Cardiac muscle cell (in vitro differentiated cells and primary cell): Measurements from ENCODE around the gene KAZN. TPM values are rescaled to one million over a fixed set of nuclear protein-coding genes. Genes with fewer than 3 reads are reported as not detected.

Experiments used
- DNase-seq, 2 donors: peaks; one replicate each; pipeline versions ENCODE4 v3.0.0 to v3.0.0-alpha.2; 2010 to 2017; ENCODE audit warnings: low read depth in 1 of 2, low spot score in 1 of 2
- H3K27ac ChIP-seq: fragments of 200-600 bp; sonication (generic); 2 replicates; pipeline ENCODE4 v1.5.1; 2016
- H3K27me3 ChIP-seq: fragments of 200-600 bp; sonication (generic); 2 replicates; pipeline ENCODE4 v1.6.0; 2016; ENCODE audit warnings: control low read depth
- H3K36me3 ChIP-seq: fragments of 200-600 bp; sonication (generic); 2 replicates; pipeline ENCODE4 v1.5.1; 2016; ENCODE audit warnings: control low read depth
- H3K4me1 ChIP-seq: fragments of 200-600 bp; sonication (generic); 2 replicates; pipeline ENCODE4 v1.8.1; 2017; ENCODE audit warnings: low read depth, mild to moderate bottlenecking, mixed run types
- H3K4me3 ChIP-seq: fragments of 200-600 bp; sonication (generic); 2 replicates; pipeline ENCODE4 v1.5.1; 2016; ENCODE audit warnings: mild to moderate bottlenecking
- H3K9me3 ChIP-seq: fragments of 200-600 bp; sonication (generic); 2 replicates; pipeline ENCODE4 v1.5.1; 2017; ENCODE audit warnings: low read depth, mild to moderate bottlenecking, control low read depth
- polyA plus RNA-seq: library from polyadenylated mRNA; unstranded; fragments of >200 nt; fragmentation: Nextera tagmentation; extraction: Ambion mirVana; gene quantifications from 2 replicates; pipeline ENCODE4 v1.2.1, GENCODE V29; 2016
- total RNA-seq: library from RNA; depleted of rRNA; stranded (reverse); fragments of >200 nt; gene quantifications from 2 replicates; pipeline ENCODE4 v1.2.3, GENCODE V29; 2016
- TF ChIP-seq, protein P1 (sequence below): IDR thresholded peaks from 2 replicates; pipeline ENCODE4 v1.5.1; 2012; ENCODE audit warnings: low read depth, mild to moderate bottlenecking, low read length

Gene KAZN
- total and polyA plus RNA-seq, 2 experiments from 2014 or later: 17.5 to 26.9 TPM

GRCh38 chr1:14600405-14601112, 2.1 kb downstream of the KAZN start:
- H3K9me3 ChIP-seq: no peaks in the 10 kb centered on the region
- peak overlapping the region; percentile 80 for H3K4me3 ChIP-seq
- TF ChIP-seq, protein P1, sequence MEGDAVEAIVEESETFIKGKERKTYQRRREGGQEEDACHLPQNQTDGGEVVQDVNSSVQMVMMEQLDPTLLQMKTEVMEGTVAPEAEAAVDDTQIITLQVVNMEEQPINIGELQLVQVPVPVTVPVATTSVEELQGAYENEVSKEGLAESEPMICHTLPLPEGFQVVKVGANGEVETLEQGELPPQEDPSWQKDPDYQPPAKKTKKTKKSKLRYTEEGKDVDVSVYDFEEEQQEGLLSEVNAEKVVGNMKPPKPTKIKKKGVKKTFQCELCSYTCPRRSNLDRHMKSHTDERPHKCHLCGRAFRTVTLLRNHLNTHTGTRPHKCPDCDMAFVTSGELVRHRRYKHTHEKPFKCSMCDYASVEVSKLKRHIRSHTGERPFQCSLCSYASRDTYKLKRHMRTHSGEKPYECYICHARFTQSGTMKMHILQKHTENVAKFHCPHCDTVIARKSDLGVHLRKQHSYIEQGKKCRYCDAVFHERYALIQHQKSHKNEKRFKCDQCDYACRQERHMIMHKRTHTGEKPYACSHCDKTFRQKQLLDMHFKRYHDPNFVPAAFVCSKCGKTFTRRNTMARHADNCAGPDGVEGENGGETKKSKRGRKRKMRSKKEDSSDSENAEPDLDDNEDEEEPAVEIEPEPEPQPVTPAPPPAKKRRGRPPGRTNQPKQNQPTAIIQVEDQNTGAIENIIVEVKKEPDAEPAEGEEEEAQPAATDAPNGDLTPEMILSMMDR: no peak
- DNase-seq: peak in 1 of 2 donors; percentile 46
- H3K27me3 ChIP-seq: no peaks in the 10 kb centered on the region
- peaks cover 31% of the 10 kb centered on the region for H3K4me1 ChIP-seq
- H3K36me3 ChIP-seq: no peaks in the 10 kb centered on the region
- H3K27ac ChIP-seq: peak overlapping the region; percentile 46

DNA sequence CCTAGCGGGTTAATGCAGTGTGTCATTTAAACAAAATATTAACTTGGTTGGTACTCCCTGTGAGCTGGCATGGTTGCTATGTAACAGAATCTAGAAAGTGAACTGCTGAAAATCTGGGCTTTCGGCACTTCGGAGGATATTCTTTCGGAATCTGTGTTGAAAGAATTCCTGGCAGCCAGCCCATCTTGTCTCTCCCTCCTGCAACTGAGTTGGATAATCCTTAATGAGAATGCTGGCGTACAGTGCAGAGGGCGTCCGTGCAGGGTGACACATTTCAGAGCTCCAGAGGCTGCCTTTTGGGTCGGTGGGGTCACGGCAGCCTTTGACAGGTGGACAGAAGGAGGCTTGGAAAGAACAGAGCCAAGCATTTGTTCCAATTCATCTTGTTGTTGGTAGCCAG, 3.7 kb downstream of the KAZN start:
- H3K27me3 ChIP-seq: no peaks in the 10 kb centered on the region
- H3K36me3 ChIP-seq: no peaks in the 10 kb centered on the region
- peaks cover 42% of the 10 kb centered on the region for H3K4me1 ChIP-seq
- DNase-seq: peak; percentile 70 to 81
- H3K9me3 ChIP-seq: no peaks in the 10 kb centered on the region
- no peak overlapping the region for H3K4me3 ChIP-seq
- H3K27ac ChIP-seq: peak overlapping the region; percentile 16
- TF ChIP-seq, protein P1: no peak

GRCh38 chr1:14603645-14604044, 5.2 kb downstream of the KAZN start:
- no peaks in the 10 kb centered on the region for H3K36me3 ChIP-seq
- no peaks in the 10 kb centered on the region for H3K27me3 ChIP-seq
- no peaks in the 10 kb centered on the region for H3K9me3 ChIP-seq
- H3K4me3 ChIP-seq: no peak overlapping the region
- H3K4me1 ChIP-seq: peaks cover 42% of the 10 kb centered on the region
- DNase-seq: no peak
- TF ChIP-seq, protein P1: no peak
- no peak overlapping the region for H3K27ac ChIP-seq

DNA sequence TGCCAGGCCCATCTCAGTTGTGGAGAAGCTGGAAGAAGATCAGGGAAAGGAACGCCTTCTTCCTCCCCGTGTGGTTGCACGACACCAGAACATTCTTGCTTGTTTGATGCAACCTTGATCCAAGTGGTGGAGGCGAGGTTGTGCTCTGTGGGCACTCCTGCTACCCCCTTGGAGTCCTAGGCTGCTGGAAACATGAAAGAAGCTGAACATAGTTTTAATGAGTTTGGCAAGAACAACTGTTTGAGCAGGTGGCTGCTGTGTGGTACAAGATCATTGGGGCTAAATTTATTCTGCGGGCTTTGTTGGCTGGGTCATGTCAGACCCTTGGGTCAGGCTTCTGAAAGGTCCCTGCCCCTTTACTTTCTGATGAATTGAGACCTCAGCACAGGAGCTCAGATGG, 5.9 kb downstream of the KAZN start:
- Histone ChIP-seq H3K9me3 (no peaks in the 10 kb centered on the region), H3K4me1 (peaks cover 42% of the 10 kb centered on the region), H3K27ac (no peak overlapping the region), H3K27me3 (no peaks in the 10 kb centered on the region), H3K36me3 (no peaks in the 10 kb centered on the region), H3K4me3 (no peak overlapping the region)
- TF ChIP-seq, protein P1: no peak
- DNase-seq: no peak

GRCh38 chr1:14605945-14606344, 7.5 kb downstream of the KAZN start:
- H3K36me3 ChIP-seq: no peaks in the 10 kb centered on the region
- H3K27ac ChIP-seq: no peak overlapping the region
- no peaks in the 10 kb centered on the region for H3K27me3 ChIP-seq
- no peak for DNase-seq
- TF ChIP-seq, protein P1: no peak
- H3K4me3 ChIP-seq: no peak overlapping the region
- peaks cover 35% of the 10 kb centered on the region for H3K4me1 ChIP-seq
- no peaks in the 10 kb centered on the region for H3K9me3 ChIP-seq
